ENCODE measurements around the gene DNAJA3.

DNAJA3 gene

DNA sequence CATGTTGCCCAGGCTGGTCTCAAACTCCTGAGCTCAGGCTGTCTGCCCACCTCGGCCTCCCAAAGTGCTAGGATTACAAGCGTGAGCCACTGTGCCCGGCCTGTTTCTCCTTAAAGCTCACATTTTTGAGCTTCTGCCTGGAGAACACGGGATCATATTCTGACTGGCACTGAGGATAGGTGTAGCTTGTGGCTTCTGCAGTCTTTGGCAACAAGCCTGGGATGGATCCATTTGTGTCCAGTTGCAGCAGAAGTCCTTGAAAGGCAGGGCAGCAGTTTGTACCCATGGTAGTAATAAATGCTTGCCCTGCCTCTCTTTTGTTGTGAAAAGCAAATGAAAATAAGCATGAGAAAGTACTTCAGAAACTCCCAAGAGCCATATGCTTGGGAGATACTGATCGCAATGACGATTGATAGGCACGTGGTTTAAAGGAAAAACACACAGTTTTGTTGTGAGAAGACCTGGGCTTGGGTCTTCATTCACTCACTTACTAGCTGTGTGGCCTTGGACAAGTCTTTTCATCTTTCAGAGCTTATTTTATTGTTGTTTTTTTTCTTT lies 6.2 kb upstream of the DNAJA3 start:
- DNase-seq (ENCODE audit: low spot score) = no peak
- no peak for TF ChIP-seq CTCF (IDR thresholded peaks at IDR 0.05; ENCODE audit: extremely low read depth, missing control alignments)

GRCh38 chr16:4420505-4421105 lies 5.1 kb upstream of the DNAJA3 start:
- no peak for DNase-seq (ENCODE audit: low spot score)
- TF ChIP-seq CTCF (IDR thresholded peaks at IDR 0.05; ENCODE audit: extremely low read depth, missing control alignments) = no peak

- no peak for DNase-seq (ENCODE audit: low spot score)
- no peak for TF ChIP-seq CTCF (IDR thresholded peaks at IDR 0.05; ENCODE audit: extremely low read depth, missing control alignments)
Observed at GRCh38 chr16:4426021-4426684, 485 bp downstream of the DNAJA3 start.

GRCh38 chr16:4426722-4427372 lies 1.2 kb downstream of the DNAJA3 start:
- no peak for TF ChIP-seq CTCF (IDR thresholded peaks at IDR 0.05; ENCODE audit: extremely low read depth, missing control alignments)
- DNase-seq (ENCODE audit: low spot score) = no peak

DNA sequence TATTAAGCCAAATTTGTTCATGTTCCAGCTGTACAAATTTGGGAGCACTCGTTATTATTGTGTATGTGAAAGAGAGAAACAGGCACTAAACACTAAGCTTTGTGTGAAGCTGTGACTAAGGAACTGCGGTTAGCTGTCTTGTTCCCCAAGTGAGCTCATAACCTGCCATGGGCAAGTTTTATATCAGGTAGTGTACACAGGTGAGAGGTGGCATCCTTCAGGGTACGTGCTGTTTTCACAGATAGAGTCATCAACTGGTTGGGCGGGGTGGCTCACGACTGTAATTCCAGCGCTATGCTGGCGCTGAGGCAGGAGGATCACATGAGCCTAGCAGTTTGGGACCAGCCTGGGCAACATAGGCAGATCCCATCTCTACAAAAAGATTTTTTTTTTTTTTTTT lies 2.8 kb downstream of the DNAJA3 start:
- TF ChIP-seq CTCF (IDR thresholded peaks at IDR 0.05; ENCODE audit: extremely low read depth, missing control alignments) = no peak
- DNase-seq (ENCODE audit: low spot score) = no peak

DNA sequence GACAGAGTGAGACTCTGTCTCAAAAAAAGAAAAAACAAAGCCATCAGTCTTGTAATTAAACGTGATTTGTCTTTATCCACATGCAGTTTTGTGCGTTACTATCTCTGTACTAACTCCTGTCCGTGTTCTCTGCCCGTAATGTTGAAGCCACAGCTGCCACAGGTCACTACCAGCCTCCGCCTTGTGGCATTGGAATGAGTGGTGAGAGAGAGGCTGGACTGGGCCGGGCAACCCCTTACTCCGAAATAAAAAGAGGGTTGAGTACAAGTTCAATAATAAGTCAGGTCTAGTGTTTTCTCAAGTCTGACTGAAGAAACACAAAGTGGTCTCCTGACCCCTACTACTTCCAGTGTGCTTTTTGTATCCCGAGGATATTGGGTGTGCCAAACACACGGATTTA lies 5.4 kb downstream of the DNAJA3 start:
- TF ChIP-seq CTCF (IDR thresholded peaks at IDR 0.05; ENCODE audit: extremely low read depth, missing control alignments) = no peak
- DNase-seq (ENCODE audit: low spot score) = no peak

GRCh38 chr16:4433228-4433627 lies 7.6 kb downstream of the DNAJA3 start:
- no peak for TF ChIP-seq CTCF (IDR thresholded peaks at IDR 0.05; ENCODE audit: extremely low read depth, missing control alignments)
- no peak for DNase-seq (ENCODE audit: low spot score)
